ENCODE results near the gene PSG7.
"Not testable (repeated sequence)": the region's sequence is repeated elsewhere in the genome, so short reads cannot be mapped to it uniquely, and the experiment has no call there.

The PSG7 gene

GRCh38 chr19:42937107-42937506 is at the start of gene PSG7:
TSS of gene PSG7 (minus strand) at chr19:42937207. CDS start at chr19:42937076, 131 bp downstream.
- not testable (repeated sequence) for DNase-seq (ENCODE audit: low read depth)

DNA sequence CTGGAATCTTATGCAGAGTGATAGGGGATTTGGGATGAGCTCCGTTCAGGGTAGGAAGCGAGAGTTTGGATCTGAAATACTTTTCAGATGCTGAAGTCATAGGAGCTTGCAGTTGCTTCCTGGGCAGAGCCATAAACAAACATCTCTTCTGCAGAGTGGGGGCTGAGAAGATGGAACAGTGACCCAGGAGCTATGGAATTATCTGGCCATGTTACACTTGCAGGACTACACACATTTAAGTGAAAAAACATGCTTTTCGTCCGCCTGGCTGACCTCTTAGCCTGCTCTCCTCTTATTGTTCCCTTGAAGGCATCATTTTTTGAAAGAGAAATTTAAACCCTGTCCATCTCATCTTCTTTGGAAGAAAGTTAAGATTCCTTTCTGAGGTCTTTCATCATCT is 48.6 kb upstream of the PSG7 start:
- DNase-seq (ENCODE audit: low read depth): no peak

DNA sequence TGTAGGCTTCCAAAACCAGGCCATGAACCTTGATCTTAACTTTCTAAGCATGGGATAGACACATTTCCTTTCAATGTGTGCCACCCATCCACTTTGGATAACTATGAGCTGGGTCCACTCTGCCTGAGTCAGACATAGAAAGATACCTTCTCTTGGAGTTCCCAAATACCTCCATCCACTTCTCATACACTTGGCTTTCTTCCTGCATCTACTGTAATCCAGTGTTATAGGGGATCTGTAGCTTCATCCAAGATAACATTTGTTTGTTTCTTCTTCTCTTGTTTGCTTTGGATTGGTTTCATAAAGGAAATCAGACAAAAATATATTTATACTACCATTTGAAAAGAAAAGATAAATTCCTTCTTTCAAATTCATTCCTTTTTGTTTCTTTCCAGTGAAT is 45.1 kb upstream of the PSG7 start:
- DNase-seq (ENCODE audit: low read depth): not testable (repeated sequence)

DNA sequence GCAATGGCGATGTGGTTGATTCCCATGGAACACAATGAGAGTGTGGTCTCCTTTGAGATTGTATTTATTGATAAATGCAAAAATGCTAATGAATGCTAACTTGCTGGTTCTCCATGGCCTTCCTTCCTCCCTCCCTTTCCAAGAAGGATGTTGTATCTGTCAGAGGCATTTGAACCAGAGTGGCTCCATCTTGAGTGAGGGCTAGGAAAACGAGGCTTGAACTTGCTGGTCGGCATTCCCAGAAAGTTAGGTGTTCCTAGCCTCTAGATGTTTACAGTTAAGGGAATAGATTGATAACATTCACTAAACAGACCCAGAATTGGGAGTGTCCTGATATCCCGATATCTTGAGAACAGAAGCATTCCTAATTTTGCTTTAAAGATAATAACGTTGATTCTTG is 34.4 kb upstream of the PSG7 start:
- not testable (repeated sequence) for DNase-seq (ENCODE audit: low read depth)

GRCh38 chr19:42965176-42965575 is 28.2 kb upstream of the PSG7 start:
- no peak for DNase-seq (ENCODE audit: low read depth)

DNA sequence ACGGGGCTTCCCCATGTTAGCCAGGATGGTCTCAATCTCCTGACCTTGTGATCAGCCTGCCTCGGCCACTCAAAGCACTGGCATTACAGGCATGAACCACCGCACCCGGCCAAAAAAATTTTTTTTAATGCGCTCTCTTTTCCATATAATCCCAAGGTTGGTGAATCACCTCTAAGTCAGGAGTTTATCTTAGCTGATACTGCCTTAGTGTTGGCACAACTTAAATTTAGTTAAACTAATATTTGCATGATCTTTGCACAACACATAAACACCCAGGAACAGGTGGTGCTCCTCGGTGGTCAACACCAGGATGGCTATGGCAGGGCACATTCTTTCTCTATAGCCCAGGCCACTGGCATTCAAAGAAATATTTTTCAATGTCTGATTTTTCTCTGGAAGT is 24.1 kb upstream of the PSG7 start:
- DNase-seq (ENCODE audit: low read depth): no peak

GRCh38 chr19:42952126-42952525 is 15.1 kb upstream of the PSG7 start:
- DNase-seq (ENCODE audit: low read depth): not testable (repeated sequence)

GRCh38 chr19:42951476-42951875 is 14.5 kb upstream of the PSG7 start:
- not testable (repeated sequence) for DNase-seq (ENCODE audit: low read depth)

DNA sequence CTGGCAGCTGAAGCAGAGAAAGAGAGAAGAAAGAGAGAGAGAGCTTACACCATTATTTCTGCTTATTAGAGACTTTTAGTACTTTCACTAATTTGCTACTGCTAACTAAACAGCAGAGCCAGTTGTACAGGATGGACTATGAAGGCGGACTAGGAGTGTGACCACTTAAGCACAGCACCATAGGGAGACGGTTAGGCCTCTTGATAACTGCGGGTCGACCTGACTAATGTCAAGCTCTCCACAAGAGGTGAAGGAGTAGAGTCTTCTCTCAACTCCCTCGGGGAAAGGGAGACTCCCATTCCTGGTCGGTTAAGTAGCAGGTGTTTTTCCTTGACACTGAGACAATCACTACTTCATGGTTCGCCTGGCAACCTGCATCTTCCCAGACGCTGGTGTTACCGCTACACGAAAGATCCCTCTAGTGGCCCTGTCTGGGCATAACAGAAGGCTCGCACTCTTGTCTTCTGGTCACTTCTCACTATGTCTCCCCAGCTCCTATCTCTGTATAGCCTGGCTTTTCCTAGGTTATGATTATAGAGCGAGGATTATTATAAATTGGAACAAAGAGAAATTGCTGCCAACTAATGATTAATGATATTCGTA is 5.3 kb upstream of the PSG7 start:
- DNase-seq (ENCODE audit: low read depth): no peak

DNA sequence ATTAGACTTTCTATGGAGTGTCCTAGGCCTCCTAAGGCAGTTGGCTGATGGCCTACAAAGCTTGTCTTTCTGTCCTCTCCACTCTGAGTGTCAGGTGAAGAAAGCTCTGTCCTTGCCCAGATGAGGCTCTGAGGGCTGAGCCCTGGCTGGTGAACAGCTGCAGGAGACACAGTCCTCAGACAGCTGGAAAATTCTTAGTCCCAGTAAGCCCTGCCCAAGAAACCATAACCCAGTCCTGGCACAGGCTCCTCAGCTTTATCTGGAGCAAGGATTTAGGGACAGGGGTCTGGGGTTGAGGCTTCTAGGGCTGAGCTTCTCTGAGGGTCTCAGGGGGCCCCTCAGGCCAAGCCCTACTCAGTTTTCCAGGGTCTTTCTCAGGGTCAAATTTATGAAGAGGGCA is 2.3 kb downstream of the PSG7 start:
- not testable (repeated sequence) for DNase-seq (ENCODE audit: low read depth)

GRCh38 chr19:42934183-42934582 is 2.8 kb downstream of the PSG7 start:
- DNase-seq (ENCODE audit: low read depth): not testable (repeated sequence)

DNA sequence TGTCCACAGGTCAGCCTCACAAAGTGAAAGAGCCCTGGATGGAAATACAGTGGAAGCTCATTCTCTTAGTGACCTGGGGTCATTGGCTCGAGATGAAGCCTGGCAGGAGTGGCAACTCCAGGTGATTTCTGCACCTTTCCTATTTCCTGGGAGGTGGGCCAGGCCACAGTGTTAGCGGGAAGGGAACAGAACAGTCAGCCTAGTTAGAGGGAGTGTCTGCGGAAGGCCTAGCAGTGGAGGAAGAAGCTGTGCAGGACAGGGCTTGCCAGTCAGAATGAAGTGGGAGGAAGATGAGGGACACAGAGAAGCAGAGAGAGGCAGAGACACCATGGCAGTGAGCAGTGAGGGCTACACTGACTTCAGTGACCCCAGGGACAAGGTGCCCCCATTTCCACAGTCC is 3.6 kb downstream of the PSG7 start:
- not testable (repeated sequence) for DNase-seq (ENCODE audit: low read depth)

- not testable (repeated sequence) for DNase-seq (ENCODE audit: low read depth)
Measured at GRCh38 chr19:42932485-42933101, 4.4 kb downstream of the PSG7 start.

DNA sequence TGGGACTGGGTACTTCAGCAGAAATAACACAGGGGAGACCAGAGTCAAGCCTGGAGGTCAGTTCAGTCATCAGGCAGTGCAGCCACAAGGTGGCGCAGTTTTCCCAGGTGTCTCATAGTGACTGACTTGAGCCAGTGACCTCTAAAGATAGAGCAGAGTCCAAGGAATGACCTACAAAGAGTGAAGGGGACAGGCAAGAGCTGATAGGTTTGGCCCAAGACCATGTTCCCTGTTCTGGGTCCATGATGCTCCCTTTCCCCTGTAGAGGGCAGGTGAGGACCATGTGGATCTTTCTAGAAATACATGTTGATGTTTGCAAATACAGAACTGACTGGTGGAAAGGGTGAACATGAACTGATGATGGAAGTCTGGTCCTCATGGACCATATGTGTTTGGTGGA is 6.8 kb downstream of the PSG7 start:
- DNase-seq (ENCODE audit: low read depth): not testable (repeated sequence)

GRCh38 chr19:42928896-42929295 is 8.1 kb downstream of the PSG7 start:
- no peak for DNase-seq (ENCODE audit: low read depth)

DNA sequence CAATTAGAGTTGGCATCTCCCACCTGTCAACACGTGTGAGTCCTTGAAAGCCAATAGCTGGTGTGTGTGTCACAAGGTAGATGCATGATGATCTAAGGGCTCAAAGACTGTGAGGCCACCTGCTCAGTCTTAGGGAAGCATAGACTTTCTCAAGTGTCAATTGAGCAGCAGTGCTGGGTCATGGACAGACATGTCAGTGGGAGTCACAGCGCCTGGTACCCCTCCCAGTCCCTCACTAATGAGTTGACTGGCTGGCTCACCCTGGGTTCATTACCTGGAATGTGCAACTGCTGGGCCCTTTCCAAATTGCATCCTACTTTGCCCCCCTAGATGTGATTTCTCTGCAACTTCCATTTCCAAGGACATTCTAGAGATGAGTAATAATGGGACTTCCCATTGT is 10.2 kb downstream of the PSG7 start:
- DNase-seq (ENCODE audit: low read depth): no peak

DNA sequence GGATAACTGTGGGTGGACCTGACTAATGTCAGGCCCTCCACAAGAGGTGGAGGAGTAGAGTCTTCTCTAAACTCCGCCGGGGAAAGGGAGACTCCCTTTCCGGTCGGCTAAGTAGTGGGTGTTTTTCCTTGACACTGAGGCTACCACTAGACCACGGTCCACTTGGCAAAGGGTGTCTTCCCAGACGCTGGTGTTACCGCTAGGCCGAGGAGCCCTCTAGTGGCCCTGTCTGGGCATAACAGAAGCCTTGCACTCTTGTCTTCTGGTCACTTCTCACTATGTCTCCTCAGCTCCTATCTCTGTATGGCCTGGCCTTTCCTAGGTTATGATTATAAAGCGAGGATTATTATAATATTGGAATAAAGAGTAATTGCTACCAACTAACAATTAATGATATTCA is 13.9 kb downstream of the PSG7 start:
- not testable (repeated sequence) for DNase-seq (ENCODE audit: low read depth)

- DNase-seq (ENCODE audit: low read depth): not testable (repeated sequence)
Measured at GRCh38 chr19:42920971-42921370, 16.0 kb downstream of the PSG7 start.

GRCh38 chr19:42919757-42920079 is 17.3 kb downstream of the PSG7 start:
- DNase-seq (ENCODE audit: low read depth): no peak

DNA sequence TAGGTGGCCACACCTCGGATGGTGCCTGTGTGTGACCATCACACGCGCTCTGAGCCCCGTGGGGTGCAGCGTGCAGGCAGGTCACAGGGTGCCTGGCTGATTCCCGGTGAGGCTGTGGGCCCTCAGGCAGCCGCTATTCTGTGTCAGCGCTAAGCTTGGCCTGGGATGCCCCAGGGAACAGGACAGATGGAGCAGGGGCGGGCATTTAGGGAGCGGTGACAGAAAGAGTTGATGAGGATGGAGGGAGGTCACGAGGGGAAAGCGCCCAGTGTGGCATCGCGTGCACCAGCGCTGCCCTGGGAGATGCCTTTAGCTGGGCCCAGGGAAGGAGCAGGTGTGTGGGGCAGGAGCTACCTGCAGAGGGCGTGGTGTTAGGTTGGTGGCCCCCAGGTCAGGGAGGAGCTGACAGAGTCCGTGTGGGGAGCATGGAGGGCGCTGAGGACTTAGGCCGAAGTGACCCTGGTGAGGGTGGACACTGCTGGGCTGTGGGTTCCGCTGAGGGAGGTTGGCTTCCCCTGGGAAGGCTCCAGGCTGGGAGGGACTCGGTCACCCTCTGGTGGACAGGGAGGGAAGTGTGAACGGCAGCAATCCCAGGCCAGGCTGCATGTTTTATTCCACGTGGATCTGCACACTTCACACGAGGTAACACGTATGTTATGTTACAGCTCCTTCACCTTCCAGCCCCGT is 17.8 kb downstream of the PSG7 start:
- not testable (repeated sequence) for DNase-seq (ENCODE audit: low read depth)

DNA sequence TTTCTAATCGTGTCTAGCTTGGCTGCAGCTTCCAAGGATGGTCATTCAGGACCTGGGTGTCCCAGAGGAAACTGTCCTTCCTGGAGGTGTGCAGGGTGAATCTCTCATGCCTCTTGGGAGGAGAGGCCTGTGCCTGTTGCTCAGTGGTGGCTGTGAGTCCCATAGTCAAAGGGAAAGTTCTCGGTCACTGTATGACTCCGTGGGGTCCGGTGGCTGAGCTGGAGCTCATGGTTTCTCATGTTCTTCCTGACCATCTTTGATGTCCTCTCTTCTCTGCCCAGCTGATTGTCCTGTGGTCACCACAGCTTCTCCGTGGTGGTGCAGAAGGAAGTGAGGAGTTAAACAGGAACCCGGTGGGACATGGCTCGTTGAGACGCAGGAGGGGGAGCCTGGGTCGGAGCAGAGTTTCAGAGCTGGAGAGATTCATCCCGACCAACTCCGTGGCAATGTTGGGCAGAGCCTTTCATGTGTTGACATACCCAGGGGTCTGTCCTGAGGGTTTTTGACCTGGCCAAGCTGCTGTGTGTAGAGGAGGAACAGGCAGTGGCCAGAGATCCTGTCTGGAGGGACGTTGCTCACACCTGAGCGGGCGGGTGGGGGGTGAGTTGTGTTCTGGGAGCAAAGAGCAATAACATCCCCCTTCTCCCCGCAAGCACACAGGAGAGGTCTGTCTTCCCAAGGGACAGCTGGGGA is 18.5 kb downstream of the PSG7 start:
- not testable (repeated sequence) for DNase-seq (ENCODE audit: low read depth)

GRCh38 chr19:42917634-42918033 is 19.4 kb downstream of the PSG7 start, which contains the start of gene PSG6:
TSS of gene PSG6 (minus strand) at chr19:42917894. CDS start at chr19:42917792, 102 bp downstream.
- DNase-seq (ENCODE audit: low read depth): not testable (repeated sequence)

DNA sequence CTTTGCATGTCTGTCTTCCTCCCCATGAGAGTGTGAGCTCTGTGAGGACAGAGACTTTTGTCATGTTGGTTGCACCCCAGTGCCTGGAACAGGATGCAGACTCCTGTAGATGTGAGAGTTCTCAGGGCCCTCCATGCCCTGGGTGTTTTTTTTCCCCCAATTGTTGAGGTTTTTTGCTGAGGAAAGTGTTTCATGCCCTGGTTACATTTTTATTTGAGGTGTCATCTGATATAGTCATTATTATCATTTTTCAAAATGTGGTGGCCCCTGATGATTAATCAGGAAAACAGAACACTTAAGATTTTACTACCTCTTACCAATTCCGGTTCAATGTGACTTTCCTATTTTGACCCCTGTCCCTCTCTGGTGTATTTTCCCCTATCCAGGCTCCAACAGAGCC is 20.1 kb downstream of the PSG7 start:
- DNase-seq (ENCODE audit: low read depth): not testable (repeated sequence)

Measured in activated T-cell treated with anti-CD3 and anti-CD28 coated beads for 24 hours (primary cell).